Fibroblast of lung (primary cell): ENCODE measurements around the gene PLEKHA7. TPM values are rescaled to one million over a fixed set of nuclear protein-coding genes. Genes with fewer than 3 reads are reported as not detected.

Experiments
- DNase-seq, 2 donors: peaks; one replicate each; pipeline versions ENCODE4 v3.0.0 to v3.0.0-alpha.2; 2010; ENCODE audit warnings: low read depth in 2 of 2
- H2AFZ ChIP-seq: 2 replicates; pipeline ENCODE4 v1.5.1; 2012; ENCODE audit warnings: low read length, control low read depth, inconsistent platforms
- H3K27ac ChIP-seq: 2 replicates; pipeline ENCODE4 v1.5.1; 2011; ENCODE audit warnings: low read length, control low read depth; ENCODE audit not compliant: insufficient read depth
- H3K27me3 ChIP-seq: 2 replicates; pipeline ENCODE4 v1.5.1; 2011; ENCODE audit warnings: mild to moderate bottlenecking, low read length; ENCODE audit not compliant: control insufficient read depth, insufficient read depth
- H3K36me3 ChIP-seq: 2 replicates; pipeline ENCODE4 v1.5.1; 2011; ENCODE audit warnings: low read length; ENCODE audit not compliant: control insufficient read depth, insufficient read depth
- H3K4me1 ChIP-seq: 2 replicates; pipeline ENCODE4 v1.5.1; 2011; ENCODE audit warnings: low read length; ENCODE audit not compliant: control insufficient read depth, insufficient read depth; ENCODE audit errors: extremely low read depth
- H3K4me2 ChIP-seq: 2 replicates; pipeline ENCODE4 v1.5.1; 2011; ENCODE audit warnings: low read length, control low read depth; ENCODE audit not compliant: insufficient read depth; ENCODE audit errors: extremely low read depth
- H3K4me3 ChIP-seq, 4 experiments: fragments of 200-600 bp in 1 of 4; sonication (generic) in 1 of 4; replicated peaks in 1 of 4; 2 replicates each; pipeline ENCODE4 v1.5.1; 2011 to 2016; ENCODE audit warnings: low read length in 4 of 4, low read depth in 3 of 4, mild to moderate bottlenecking in 3 of 4, control low read depth in 2 of 4, inconsistent platforms in 1 of 4, mixed read lengths in 1 of 4; ENCODE audit not compliant: insufficient read depth in 1 of 4; ENCODE audit errors: control extremely low read depth in 1 of 4
- H3K79me2 ChIP-seq: 2 replicates; pipeline ENCODE4 v1.5.1; 2012; ENCODE audit warnings: mild to moderate bottlenecking, low read length, inconsistent platforms; ENCODE audit not compliant: control insufficient read depth, insufficient read depth
- H3K9ac ChIP-seq: 2 replicates; pipeline ENCODE4 v1.5.1; 2011; ENCODE audit warnings: mild to moderate bottlenecking, low read length, control low read depth; ENCODE audit not compliant: insufficient read depth
- H3K9me3 ChIP-seq: 2 replicates; pipeline ENCODE4 v1.5.1; 2012; ENCODE audit warnings: low read depth, low read length; ENCODE audit not compliant: control insufficient read depth, insufficient read depth
- H4K20me1 ChIP-seq: 2 replicates; pipeline ENCODE4 v1.5.1; 2011; ENCODE audit warnings: low read length; ENCODE audit not compliant: control insufficient read depth, insufficient read depth; ENCODE audit errors: extremely low read depth
- CTCF ChIP-seq, 2 donors: IDR thresholded peaks in 1 of 2; conservative IDR thresholded peaks in 1 of 2; 1 replicate in 1 of 2; 2 replicates in 1 of 2; pipeline ENCODE4 v1.5.1; 2011 to 2012; ENCODE audit warnings: low read length in 2 of 2, control low read depth in 1 of 2, inconsistent platforms in 1 of 2, low read depth in 1 of 2, mild to moderate bottlenecking in 1 of 2
- EZH2 ChIP-seq: IDR thresholded peaks from 2 replicates; pipeline ENCODE4 v1.5.1; 2012; ENCODE audit warnings: low read length, control low read depth, mild to moderate bottlenecking; ENCODE audit errors: missing control alignments
- polyA plus RNA-seq, 2 donors: library from polyadenylated mRNA; depleted of rRNA in 1 of 2; stranded (reverse) in 1 of 2; unstranded in 1 of 2; fragments of >200 nt; gene quantifications; 2 replicates each; pipeline ENCODE4 v1.2.1, GENCODE V29; 2011 to 2012; ENCODE audit warnings: missing spikeins in 1 of 2
- total RNA-seq: library from RNA; depleted of rRNA; stranded (reverse); fragments of >200 nt; gene quantifications from 2 replicates; pipeline ENCODE4 v1.2.1, GENCODE V29; 2014

The PLEKHA7 gene
- total and polyA plus RNA-seq, 2 donors (not counting 1 experiment from before 2014, with no cell fraction given), result 0.11 to 0.17 TPM

GRCh38 chr11:16874275-16874975 is 139.8 kb downstream of the PLEKHA7 start:
- H3K4me1 ChIP-seq, result no peaks in the 10 kb centered on the region
- H3K9me3 ChIP-seq, result no peaks in the 10 kb centered on the region
- no peak overlapping the region for H3K27ac ChIP-seq
- no peak overlapping the region for H3K9ac ChIP-seq
- no peak overlapping the region for H3K4me3 ChIP-seq
- no peaks in the 10 kb centered on the region for H3K79me2 ChIP-seq
- H4K20me1 ChIP-seq, result no peaks in the 10 kb centered on the region
- no peaks in the 10 kb centered on the region for H3K27me3 ChIP-seq
- H3K4me2 ChIP-seq, result no peak overlapping the region
- no peak for TF ChIP-seq CTCF (conservative IDR thresholded peaks at IDR 0.05 in 1 of 2, IDR thresholded peaks at IDR 0.05 in 1 of 2; ENCODE audit: low read depth in 1 of 2, low read length in 2 of 2)
- no peak for TF ChIP-seq EZH2
- no peak for DNase-seq
- no peak overlapping the region for H2AFZ ChIP-seq
- H3K36me3 ChIP-seq, result no peaks in the 10 kb centered on the region

- Histone ChIP-seq H3K27me3 (no peaks in the 10 kb centered on the region), H3K9ac (no peak overlapping the region), H3K9me3 (no peaks in the 10 kb centered on the region), H3K4me1 (no peaks in the 10 kb centered on the region), H4K20me1 (no peaks in the 10 kb centered on the region), H3K4me3 (no peak overlapping the region), H3K36me3 (no peaks in the 10 kb centered on the region), H3K4me2 (no peak overlapping the region), H3K79me2 (no peaks in the 10 kb centered on the region), H2AFZ (no peak overlapping the region), H3K27ac (no peak overlapping the region)
- DNase-seq, result peak in 1 of 2 donors; percentile 51
- TF ChIP-seq EZH2, result no peak
- TF ChIP-seq CTCF (conservative IDR thresholded peaks at IDR 0.05 in 1 of 2, IDR thresholded peaks at IDR 0.05 in 1 of 2; ENCODE audit: low read depth in 1 of 2, low read length in 2 of 2), result no peak
Measured at GRCh38 chr11:16873289-16873688, 140.9 kb downstream of the PLEKHA7 start.

- no peaks in the 10 kb centered on the region for H3K4me1 ChIP-seq
- no peaks in the 10 kb centered on the region for H3K9me3 ChIP-seq
- TF ChIP-seq CTCF (conservative IDR thresholded peaks at IDR 0.05 in 1 of 2, IDR thresholded peaks at IDR 0.05 in 1 of 2; ENCODE audit: low read depth in 1 of 2, low read length in 2 of 2) (no peak), EZH2 (no peak)
- H4K20me1 ChIP-seq, result no peaks in the 10 kb centered on the region
- no peaks in the 10 kb centered on the region for H3K36me3 ChIP-seq
- DNase-seq, result peak in 1 of 2 donors; percentile 41
- no peak overlapping the region for H2AFZ ChIP-seq
- no peak overlapping the region for H3K9ac ChIP-seq
- H3K79me2 ChIP-seq, result no peaks in the 10 kb centered on the region
- no peak overlapping the region for H3K4me3 ChIP-seq
- H3K4me2 ChIP-seq, result no peak overlapping the region
- no peak overlapping the region for H3K27ac ChIP-seq
- no peaks in the 10 kb centered on the region for H3K27me3 ChIP-seq
Measured at GRCh38 chr11:16871368-16871767, 142.8 kb downstream of the PLEKHA7 start.
